Measurements from ENCODE around the gene TENM3.

DNA sequence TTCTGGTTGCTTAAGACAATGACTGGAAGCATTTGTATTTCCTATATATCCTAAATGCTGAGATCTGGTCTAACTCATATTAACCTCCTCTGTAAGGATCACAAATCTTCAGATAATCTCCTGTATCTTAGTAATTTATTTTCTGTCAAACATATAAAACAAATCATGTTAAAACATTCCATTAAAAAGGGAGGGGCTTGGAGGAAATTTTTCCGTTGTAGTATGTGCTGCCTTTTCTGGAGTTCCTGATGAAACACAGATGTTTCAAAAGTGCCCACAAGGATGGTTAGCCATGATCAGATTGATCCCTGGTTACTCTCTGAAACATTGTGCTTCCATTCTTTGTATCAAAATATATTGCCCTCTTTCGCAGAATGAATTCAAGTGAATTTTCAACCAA is 182.1 kb downstream of the TENM3 start:
- TF ChIP-seq CTCF (IDR thresholded peaks at IDR 0.05; ENCODE audit: low read depth, low read length) (no peak), EZH2phosphoT487 (IDR thresholded peaks at IDR 0.05; ENCODE audit: low read depth) (no peak)
